Hippocampal formation (tissue), 2 donors: ENCODE data around the gene NPW.
"Not testable (repeated sequence)": the region's sequence is repeated elsewhere in the genome, so short reads cannot be mapped to it uniquely, and the experiment has no call there.

ENCODE experiments used
- DNase-seq, 2 donors: peaks; one replicate each; lab custom pipeline; 2025; lab: John Stamatoyannopoulos, UW

Gene NPW

GRCh38 chr16:2023092-2024031 is 3.8 kb downstream of the NPW start:
- peak; percentile 77 to 87 for DNase-seq

- no peak for DNase-seq
Measured at GRCh38 chr16:2024032-2024420, 4.4 kb downstream of the NPW start.

GRCh38 chr16:2025251-2025650 is 5.7 kb downstream of the NPW start:
- DNase-seq: no peak

- DNase-seq: no peak
Measured at GRCh38 chr16:2025878-2026460, 6.4 kb downstream of the NPW start.

- DNase-seq: peak in 1 of 2 donors; percentile 5
Measured at GRCh38 chr16:2026461-2027023, 7.0 kb downstream of the NPW start, which contains the start of gene NHERF2. NHERF2 (plus strand) TSS chr16:2026902; CDS start chr16:2027006, 104 bp downstream.

- DNase-seq: no peak
Measured at GRCh38 chr16:2027024-2028010, 7.7 kb downstream of the NPW start.

- DNase-seq: no peak
Measured at GRCh38 chr16:2028146-2028545, 8.6 kb downstream of the NPW start.

GRCh38 chr16:2028620-2029220 is 9.1 kb downstream of the NPW start:
- DNase-seq: no peak

- no peak for DNase-seq
Measured at GRCh38 chr16:2029350-2029749, 9.8 kb downstream of the NPW start.

- DNase-seq: no peak
Measured at GRCh38 chr16:2030036-2030435, 10.5 kb downstream of the NPW start.

- DNase-seq: no peak
Measured at GRCh38 chr16:2031081-2031577, 11.5 kb downstream of the NPW start.

- peak; percentile 11 to 31 for DNase-seq
Measured at GRCh38 chr16:2032285-2033056, 12.9 kb downstream of the NPW start.

GRCh38 chr16:2033057-2033908 is 13.7 kb downstream of the NPW start:
- peak; percentile 80 to 89 for DNase-seq

GRCh38 chr16:2033909-2034695 is 14.5 kb downstream of the NPW start:
- not testable (repeated sequence) for DNase-seq

GRCh38 chr16:2034696-2035430 is 15.3 kb downstream of the NPW start:
- no peak for DNase-seq

GRCh38 chr16:2035431-2036199 is 16.0 kb downstream of the NPW start:
- DNase-seq: no peak
